Left cardiac atrium (tissue), 4 donors: Measurements from ENCODE around the gene SLC22A14. TPM values are rescaled to one million over a fixed set of nuclear protein-coding genes. Genes with fewer than 3 reads are reported as not detected.
A peak's percentile ranks its signal among the peaks of the same experiment; 100 is the strongest.
"Not testable (repeated sequence)": the region's sequence is repeated elsewhere in the genome, so short reads cannot be mapped to it uniquely, and the experiment has no call there.

Source experiments
- ATAC-seq, 2 donors: fragments of 200-7000 bp; cut with Tn5 transposase; one replicate each; pipeline ENCODE4 v1.9.1; 2020; ENCODE audit warnings: mild to moderate bottlenecking in 2 of 2, moderate library complexity in 2 of 2
- DNase-seq: peaks from one replicate; pipeline ENCODE4 v3.0.0-alpha.2; 2020
- intact Hi-C, 2 donors: fragments of 100-400 bp; cut with DNase I; formaldehyde crosslinking; loops; one replicate each; pipeline versions ENCODE4 v1.14.1 to v1.15.1; 2022 to 2023
- long read RNA-seq: library from polyadenylated mRNA; unstranded; transcript quantifications from one replicate; pipeline ENCODE4 v2.0.0, GENCODE V29; 2021
- total RNA-seq, 2 donors: library from RNA; stranded (reverse); fragmentation: NEBNext Ultra II Directional; extraction: Animal tissue kit (Norgen Biotek cat#: 25700); gene quantifications; one replicate each; pipeline ENCODE4 v1.2.1, GENCODE V29; 2021
- donor health status: DM: no; HTN: yes; CAD: no.
- donor health status: DM: no; HTN: yes; CAD: no; lungs with severe emphysema.
- donor health status: DM: yes; HTN: yes; CAD: no.
- donor health status: Dilated cardiomyopathy.

SLC22A14 gene
- under 1 TPM; 0.09 to 0.13 TPM for total RNA-seq
- long read RNA-seq, result 0 reads

- DNase-seq, result no peak
- ATAC-seq, result no peak
- intact Hi-C loops, result no loop called here
Observed at GRCh38 chr3:38281895-38282686, at the start of gene SLC22A14. TSS of gene SLC22A14 (plus strand) at chr3:38282294. CDS start at chr3:38306027, 23,733 bp downstream.

GRCh38 chr3:38232701-38233100 is 49.4 kb upstream of the SLC22A14 start:
- DNase-seq (no peak), ATAC-seq (no peak)
- intact Hi-C loops, result no loop called here

- ATAC-seq, result no peak
- intact Hi-C loops, result no loop called here
- no peak for DNase-seq
Observed at GRCh38 chr3:38235466-38235865, 46.6 kb upstream of the SLC22A14 start.

GRCh38 chr3:38238416-38239008 is 43.6 kb upstream of the SLC22A14 start:
- intact Hi-C loops, result no loop called here
- ATAC-seq (no peak), DNase-seq (no peak)

- intact Hi-C loops, result loop anchor here in 1 of 2 donors (10.0 kb wide), 1 partner anchor 108 kb away; the partner anchor contains the start of genes ACAA1 and MYD88
- ATAC-seq, DNase-seq: not testable (repeated sequence)
Observed at GRCh38 chr3:38242812-38243211, 39.3 kb upstream of the SLC22A14 start.

- intact Hi-C loops, result loop anchor here in 1 of 2 donors (10.0 kb wide), 1 partner anchor 111 kb away; the partner anchor contains the start of genes ACAA1 and MYD88
- ATAC-seq, result no peak
- no peak for DNase-seq
Observed at GRCh38 chr3:38245930-38246329, 36.2 kb upstream of the SLC22A14 start.

- intact Hi-C loops, result loop anchor here in 1 of 2 donors (10.0 kb wide), 1 partner anchor 113 kb away; the partner anchor contains the start of genes ACAA1 and MYD88
Observed at GRCh38 chr3:38247366-38248035, 34.6 kb upstream of the SLC22A14 start.

GRCh38 chr3:38250198-38250597 is 31.9 kb upstream of the SLC22A14 start:
- intact Hi-C loops, result no loop called here
- ATAC-seq (no peak), DNase-seq (no peak)

More at GRCh38 chr3:38247366-38248035, 34.6 kb upstream of the SLC22A14 start:
- DNase-seq (no peak), ATAC-seq (peak; percentile 84 to 95)

- intact Hi-C loops, result no loop called here
Observed at GRCh38 chr3:38251197-38251596, 30.9 kb upstream of the SLC22A14 start.

GRCh38 chr3:38253704-38254103 is 28.4 kb upstream of the SLC22A14 start:
- no peak for DNase-seq
- no peak for ATAC-seq
- intact Hi-C loops, result no loop called here

More at GRCh38 chr3:38251197-38251596, 30.9 kb upstream of the SLC22A14 start:
- ATAC-seq, result no peak
- DNase-seq, result no peak

- intact Hi-C loops, result no loop called here
- ATAC-seq (no peak), DNase-seq (no peak)
Observed at GRCh38 chr3:38254872-38255271, 27.2 kb upstream of the SLC22A14 start.

GRCh38 chr3:38255627-38256026 is 26.5 kb upstream of the SLC22A14 start:
- no peak for ATAC-seq
- intact Hi-C loops, result no loop called here
- DNase-seq, result no peak

GRCh38 chr3:38257583-38257982 is 24.5 kb upstream of the SLC22A14 start:
- intact Hi-C loops, result no loop called here
- no peak for DNase-seq
- ATAC-seq, result no peak

- intact Hi-C loops, result no loop called here
- ATAC-seq (no peak), DNase-seq (no peak)
Observed at GRCh38 chr3:38260474-38260873, 21.6 kb upstream of the SLC22A14 start.

- DNase-seq, result no peak
- peak in 1 of 2 donors; percentile 47 for ATAC-seq
- intact Hi-C loops, result no loop called here
Observed at GRCh38 chr3:38264353-38264771, 17.7 kb upstream of the SLC22A14 start.

- intact Hi-C loops, result no loop called here
Observed at GRCh38 chr3:38264779-38265178, 17.3 kb upstream of the SLC22A14 start.

GRCh38 chr3:38265604-38266307 is 16.3 kb upstream of the SLC22A14 start, which contains the start of gene SLC22A13:
TSS of gene SLC22A13 (plus strand) at chr3:38265812. CDS start at chr3:38265861, 49 bp downstream.
- intact Hi-C loops, result no loop called here
- ATAC-seq (no peak), DNase-seq (no peak)

More at GRCh38 chr3:38264779-38265178, 17.3 kb upstream of the SLC22A14 start:
- DNase-seq (no peak), ATAC-seq (peak in 1 of 2 donors; percentile 47)

GRCh38 chr3:38266810-38267209 is 15.3 kb upstream of the SLC22A14 start:
- intact Hi-C loops, result no loop called here
- DNase-seq (no peak), ATAC-seq (no peak)

GRCh38 chr3:38267662-38268061 is 14.4 kb upstream of the SLC22A14 start:
- ATAC-seq, result no peak
- intact Hi-C loops, result no loop called here
- no peak for DNase-seq
